Breast epithelium (tissue), 4 donors: ENCODE results near the gene COL6A1. TPM values are rescaled to one million over a fixed set of nuclear protein-coding genes. Genes with fewer than 3 reads are reported as not detected.

Experiments
- DNase-seq, 2 donors: peaks; one replicate each; pipeline ENCODE4 v3.0.0-alpha.2; 2019; ENCODE audit warnings: low spot score in 2 of 2
- H3K27ac ChIP-seq, 2 donors: fragments of 200-600 bp; sonication (generic) in 1 of 2; one replicate each; pipeline ENCODE4 v1.5.1; 2016 to 2019; ENCODE audit warnings: mild to moderate bottlenecking in 1 of 2
- H3K27me3 ChIP-seq, 2 donors: fragments of 200-600 bp; sonication (generic) in 1 of 2; one replicate each; pipeline versions ENCODE4 v1.5.1 to v1.6.0; 2017 to 2019; ENCODE audit warnings: control low read depth in 1 of 2, mild to moderate bottlenecking in 1 of 2
- H3K36me3 ChIP-seq: fragments of 200-600 bp; one replicate; pipeline ENCODE4 v1.5.1; 2019
- H3K4me1 ChIP-seq, 2 donors: fragments of 200-600 bp; sonication (generic); one replicate each; pipeline ENCODE4 v1.5.1; 2016 to 2019; ENCODE audit warnings: control low read depth in 1 of 2
- H3K4me3 ChIP-seq, 3 donors: fragments of 200-600 bp; sonication (generic); 1 replicate in 2 of 3; 2 replicates in 1 of 3; pipeline ENCODE4 v1.5.1; 2016 to 2019; ENCODE audit warnings: mild to moderate bottlenecking in 3 of 3, moderate library complexity in 2 of 3
- H3K9me3 ChIP-seq, 2 donors: fragments of 200-600 bp; sonication (generic) in 1 of 2; one replicate each; pipeline ENCODE4 v1.5.1; 2016 to 2019; ENCODE audit warnings: control low read depth in 1 of 2
- POLR2A ChIP-seq: fragments of 450-650 bp; IDR thresholded peaks from one replicate; pipeline ENCODE4 v1.6.1; 2016; ENCODE audit warnings: antibody characterized with exemption, mild to moderate bottlenecking, moderate library complexity
- POLR2AphosphoS5 ChIP-seq, 3 donors: sonication (generic); formaldehyde crosslinking; IDR thresholded peaks; one replicate each; pipeline ENCODE4 v1.6.1; 2017; ENCODE audit warnings: antibody characterized with exemption in 3 of 3
- intact Hi-C: fragments of 100-400 bp; cut with DNase I; formaldehyde crosslinking; loops from one replicate; pipeline ENCODE4 v1.15.1; 2023; ENCODE audit warnings: low total_unique reads
- total RNA-seq, 3 donors: library from RNA; depleted of rRNA; stranded (reverse); fragments of >200 nt; gene quantifications; one replicate each; pipeline ENCODE4 v1.1.0, GENCODE V29; 2016
- TF ChIP-seq, protein P1 (sequence below), 3 donors: fragments of 450-650 bp; IDR thresholded peaks; one replicate each; pipeline ENCODE4 v1.5.1; 2016 to 2017; ENCODE audit warnings: antibody characterized with exemption in 3 of 3, mild to moderate bottlenecking in 3 of 3, moderate library complexity in 3 of 3

COL6A1 gene
- total RNA-seq, 3 donors from 2014 or later, result 137 to 527 (median 201) TPM

DNA sequence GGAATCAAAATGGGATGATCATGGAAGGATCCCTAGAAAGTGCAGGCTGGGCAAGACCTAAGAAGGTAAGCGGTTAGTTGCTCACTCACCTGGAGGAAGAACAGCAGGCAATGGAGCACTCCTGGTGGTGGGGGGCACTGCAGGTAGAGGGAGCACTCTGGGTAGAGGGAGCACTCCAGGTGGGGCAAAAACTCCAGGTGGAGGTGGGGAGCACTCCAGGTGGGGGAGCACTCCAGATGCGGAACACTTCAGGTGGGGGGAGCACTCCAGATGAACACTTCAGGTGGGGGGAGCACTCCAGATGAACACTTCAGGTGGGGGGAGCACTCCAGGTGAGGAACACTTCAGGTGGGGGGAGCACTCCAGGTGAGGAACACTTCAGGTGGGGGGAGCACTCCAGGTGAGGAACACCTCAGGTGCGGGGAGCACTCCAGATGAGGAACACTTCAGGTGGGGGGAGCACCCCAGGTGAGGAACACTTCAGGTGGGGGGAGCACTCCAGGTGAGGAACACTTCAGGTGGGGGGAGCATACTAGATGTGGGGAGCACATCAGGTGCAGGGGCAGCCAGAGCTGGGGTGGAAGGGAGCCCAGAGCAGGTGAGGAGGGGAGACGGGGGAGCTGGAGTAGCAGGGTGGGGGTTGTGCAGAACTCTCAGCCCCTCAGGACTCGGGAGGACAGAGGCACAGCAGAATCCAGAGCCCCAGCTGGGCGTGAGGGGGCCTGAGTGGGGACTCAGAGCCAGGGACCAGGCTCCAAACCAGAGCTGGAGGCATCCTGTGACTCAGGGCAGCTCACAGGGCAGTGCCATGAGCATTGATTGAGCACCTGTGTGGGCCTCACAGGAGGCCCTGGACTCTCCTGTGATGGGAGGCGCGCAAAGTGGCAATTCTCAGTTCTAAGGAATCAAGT is 37.7 kb upstream of the COL6A1 start:
- Histone ChIP-seq H3K27me3 (no peaks in the 10 kb centered on the region), H3K4me3 (no peak overlapping the region), H3K9me3 (no peaks in the 10 kb centered on the region), H3K27ac (no peak overlapping the region), H3K4me1 (no peaks in the 10 kb centered on the region), H3K36me3 (no peaks in the 10 kb centered on the region)
- TF ChIP-seq POLR2AphosphoS5 (IDR thresholded peaks at IDR 0.05) (no peak), POLR2A (no peak)
- TF ChIP-seq, protein P1, sequence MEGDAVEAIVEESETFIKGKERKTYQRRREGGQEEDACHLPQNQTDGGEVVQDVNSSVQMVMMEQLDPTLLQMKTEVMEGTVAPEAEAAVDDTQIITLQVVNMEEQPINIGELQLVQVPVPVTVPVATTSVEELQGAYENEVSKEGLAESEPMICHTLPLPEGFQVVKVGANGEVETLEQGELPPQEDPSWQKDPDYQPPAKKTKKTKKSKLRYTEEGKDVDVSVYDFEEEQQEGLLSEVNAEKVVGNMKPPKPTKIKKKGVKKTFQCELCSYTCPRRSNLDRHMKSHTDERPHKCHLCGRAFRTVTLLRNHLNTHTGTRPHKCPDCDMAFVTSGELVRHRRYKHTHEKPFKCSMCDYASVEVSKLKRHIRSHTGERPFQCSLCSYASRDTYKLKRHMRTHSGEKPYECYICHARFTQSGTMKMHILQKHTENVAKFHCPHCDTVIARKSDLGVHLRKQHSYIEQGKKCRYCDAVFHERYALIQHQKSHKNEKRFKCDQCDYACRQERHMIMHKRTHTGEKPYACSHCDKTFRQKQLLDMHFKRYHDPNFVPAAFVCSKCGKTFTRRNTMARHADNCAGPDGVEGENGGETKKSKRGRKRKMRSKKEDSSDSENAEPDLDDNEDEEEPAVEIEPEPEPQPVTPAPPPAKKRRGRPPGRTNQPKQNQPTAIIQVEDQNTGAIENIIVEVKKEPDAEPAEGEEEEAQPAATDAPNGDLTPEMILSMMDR (IDR thresholded peaks at IDR 0.05), result no peak
- intact Hi-C loops, result no loop called here
- DNase-seq, result peak in 1 of 2 donors; percentile 12

DNA sequence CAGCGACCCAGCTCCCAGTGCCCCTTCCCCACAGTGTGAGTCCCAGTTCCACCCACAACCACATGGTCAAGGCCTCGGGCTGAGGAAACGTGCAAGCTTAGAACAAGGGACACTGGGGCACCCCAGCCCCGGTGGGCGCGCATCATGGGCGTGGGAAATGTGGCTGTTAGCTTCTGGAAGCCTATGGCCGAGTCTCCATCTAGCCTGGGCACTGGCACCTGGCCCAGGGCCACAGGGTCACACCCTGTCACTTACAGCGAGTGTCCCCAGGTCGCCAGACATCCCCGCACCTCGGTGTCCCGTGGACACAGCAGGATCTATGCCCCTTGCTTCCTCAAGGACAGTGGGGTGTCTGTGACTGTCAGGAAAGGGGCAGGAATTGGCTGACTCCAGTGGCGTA is 37.0 kb upstream of the COL6A1 start:
- intact Hi-C loops, result no loop called here
- Histone ChIP-seq H3K36me3 (no peaks in the 10 kb centered on the region), H3K27me3 (no peaks in the 10 kb centered on the region)

DNA sequence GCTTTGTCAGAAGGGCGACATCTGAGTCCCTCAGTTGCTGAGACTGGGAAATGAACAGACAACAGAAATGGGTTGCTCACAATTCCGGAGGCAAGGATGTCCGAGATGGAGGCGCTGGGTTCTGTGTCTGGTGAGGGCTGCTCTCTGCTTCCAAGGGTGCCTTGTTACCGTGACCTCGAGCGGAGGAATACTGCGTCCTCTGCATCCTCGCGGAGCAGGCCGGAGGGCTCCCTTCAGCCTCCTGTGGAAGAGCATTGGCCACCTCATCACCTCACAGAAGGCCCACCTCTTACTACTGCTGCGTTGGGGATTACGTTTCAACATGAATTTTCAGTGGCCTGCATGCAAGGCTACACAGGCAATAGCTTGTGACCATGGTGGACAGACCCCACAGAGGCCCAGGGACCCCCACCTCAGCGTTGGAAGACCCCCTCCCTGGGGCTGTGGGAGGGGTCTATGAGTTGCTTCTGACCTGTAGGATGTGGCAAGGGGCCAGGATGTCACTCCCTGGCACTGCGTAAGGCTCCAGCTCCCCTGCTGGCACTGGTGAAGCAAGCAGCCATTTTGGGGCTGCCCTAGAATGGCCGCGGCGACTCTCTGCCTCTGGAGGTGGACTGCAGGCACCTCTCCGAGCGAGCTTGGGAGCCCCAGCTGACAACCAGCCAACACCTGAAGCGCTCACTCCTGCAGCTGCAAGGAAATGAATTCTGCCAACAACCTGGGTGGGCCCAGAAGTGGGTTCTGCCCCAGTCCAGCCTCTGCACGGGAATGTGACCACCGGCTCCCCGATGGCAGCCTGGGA is 36.3 kb upstream of the COL6A1 start:
- Histone ChIP-seq H3K4me3 (no peak overlapping the region), H3K4me1 (peaks cover 0 to 1% of the 10 kb centered on the region in 2 donors), H3K27ac (no peak overlapping the region), H3K27me3 (no peaks in the 10 kb centered on the region), H3K9me3 (no peaks in the 10 kb centered on the region), H3K36me3 (no peaks in the 10 kb centered on the region)
- intact Hi-C loops, result no loop called here
- peak in 1 of 2 donors; percentile 41 for DNase-seq
- no peak for TF ChIP-seq POLR2A
- TF ChIP-seq POLR2AphosphoS5 (IDR thresholded peaks at IDR 0.05), result no peak
- TF ChIP-seq, protein P1 (IDR thresholded peaks at IDR 0.05), result no peak

More for the DNA sequence above, 37.0 kb upstream of the COL6A1 start:
- no peak overlapping the region for H3K27ac ChIP-seq
- no peaks in the 10 kb centered on the region for H3K4me1 ChIP-seq
- H3K4me3 ChIP-seq, result no peak overlapping the region
- DNase-seq, result peak in 1 of 2 donors; percentile 28
- H3K9me3 ChIP-seq, result no peaks in the 10 kb centered on the region
- TF ChIP-seq POLR2A, result no peak

DNA sequence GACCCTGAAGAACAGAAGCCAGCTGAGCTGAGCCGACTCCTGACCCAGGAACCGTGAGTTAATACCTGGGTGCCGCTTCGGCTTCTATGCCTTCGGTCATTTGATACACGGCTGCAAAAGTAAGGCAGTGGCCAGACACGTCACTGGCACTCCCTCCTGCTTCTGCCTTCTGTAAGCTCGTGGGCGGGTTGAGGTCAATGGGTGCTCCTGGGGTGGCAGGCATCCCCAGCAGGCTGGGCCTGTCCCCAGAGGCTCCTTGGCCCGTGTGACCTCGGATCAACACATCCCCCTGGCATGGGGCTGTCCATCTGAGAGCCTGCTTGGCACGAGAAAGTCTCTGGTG is 35.7 kb upstream of the COL6A1 start:
- Histone ChIP-seq H3K27ac (no peak overlapping the region), H3K27me3 (no peaks in the 10 kb centered on the region), H3K36me3 (no peaks in the 10 kb centered on the region), H3K4me1 (peaks cover 0 to 7% of the 10 kb centered on the region in 2 donors), H3K4me3 (no peak overlapping the region), H3K9me3 (no peaks in the 10 kb centered on the region)
- TF ChIP-seq POLR2AphosphoS5 (IDR thresholded peaks at IDR 0.05) (no peak), POLR2A (no peak)
- TF ChIP-seq, protein P1 (IDR thresholded peaks at IDR 0.05), result no peak
- DNase-seq, result peak in 1 of 2 donors; percentile 24
- intact Hi-C loops, result no loop called here

DNA sequence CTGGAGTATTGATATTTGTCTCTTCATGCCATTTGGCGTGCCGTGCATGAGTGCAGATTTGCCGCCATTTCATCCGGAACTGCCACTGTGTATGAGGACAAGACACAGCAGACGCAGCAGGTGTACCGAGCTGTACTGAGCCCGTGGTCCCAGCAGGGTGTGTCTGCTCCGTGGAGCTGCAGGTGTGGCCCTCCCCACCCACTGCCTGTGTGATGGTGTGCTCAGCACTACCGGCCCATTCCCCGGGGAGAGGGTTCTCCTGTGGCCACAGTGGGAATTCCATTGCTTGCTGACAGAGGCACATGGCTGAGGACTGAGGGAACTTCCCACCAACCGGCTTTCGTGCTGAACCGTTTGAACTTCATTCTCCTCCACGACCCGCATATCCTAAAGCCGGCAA is 34.3 kb upstream of the COL6A1 start:
- Histone ChIP-seq H3K9me3 (no peaks in the 10 kb centered on the region), H3K27me3 (peaks cover 0 to 5% of the 10 kb centered on the region in 2 donors), H3K4me1 (peaks cover 0 to 12% of the 10 kb centered on the region in 2 donors), H3K36me3 (no peaks in the 10 kb centered on the region), H3K27ac (no peak overlapping the region), H3K4me3 (no peak overlapping the region)
- no peak for TF ChIP-seq POLR2AphosphoS5 (IDR thresholded peaks at IDR 0.05)
- TF ChIP-seq POLR2A, result no peak
- intact Hi-C loops, result no loop called here
- peak in 1 of 2 donors; percentile 15 for DNase-seq
